Mammary epithelial cell (primary cell): Measurements from ENCODE around the gene ROR1.

ENCODE experiments used
- EZH2 ChIP-seq: IDR thresholded peaks from 2 replicates; pipeline ENCODE4 v1.6.1; 2012; ENCODE audit warnings: low read length, inconsistent platforms, borderline replicate concordance
- TF ChIP-seq, protein P1 (sequence below), 2 donors: IDR thresholded peaks in 1 of 2; conservative IDR thresholded peaks in 1 of 2; 2 replicates each; pipeline ENCODE4 v1.5.1; 2011 to 2012; ENCODE audit warnings: inconsistent platforms in 2 of 2, low read length in 2 of 2, mild to moderate bottlenecking in 2 of 2, control low read depth in 1 of 2, low read depth in 1 of 2; ENCODE audit not compliant: insufficient read depth in 1 of 2; ENCODE audit errors: extremely low read depth in 1 of 2

GRCh38 chr1:63901094-63901493 lies 127.3 kb downstream of the ROR1 start:
- TF ChIP-seq, protein P1, sequence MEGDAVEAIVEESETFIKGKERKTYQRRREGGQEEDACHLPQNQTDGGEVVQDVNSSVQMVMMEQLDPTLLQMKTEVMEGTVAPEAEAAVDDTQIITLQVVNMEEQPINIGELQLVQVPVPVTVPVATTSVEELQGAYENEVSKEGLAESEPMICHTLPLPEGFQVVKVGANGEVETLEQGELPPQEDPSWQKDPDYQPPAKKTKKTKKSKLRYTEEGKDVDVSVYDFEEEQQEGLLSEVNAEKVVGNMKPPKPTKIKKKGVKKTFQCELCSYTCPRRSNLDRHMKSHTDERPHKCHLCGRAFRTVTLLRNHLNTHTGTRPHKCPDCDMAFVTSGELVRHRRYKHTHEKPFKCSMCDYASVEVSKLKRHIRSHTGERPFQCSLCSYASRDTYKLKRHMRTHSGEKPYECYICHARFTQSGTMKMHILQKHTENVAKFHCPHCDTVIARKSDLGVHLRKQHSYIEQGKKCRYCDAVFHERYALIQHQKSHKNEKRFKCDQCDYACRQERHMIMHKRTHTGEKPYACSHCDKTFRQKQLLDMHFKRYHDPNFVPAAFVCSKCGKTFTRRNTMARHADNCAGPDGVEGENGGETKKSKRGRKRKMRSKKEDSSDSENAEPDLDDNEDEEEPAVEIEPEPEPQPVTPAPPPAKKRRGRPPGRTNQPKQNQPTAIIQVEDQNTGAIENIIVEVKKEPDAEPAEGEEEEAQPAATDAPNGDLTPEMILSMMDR (conservative IDR thresholded peaks at IDR 0.05 in 1 of 2, IDR thresholded peaks at IDR 0.05 in 1 of 2; ENCODE audit: extremely low read depth in 1 of 2, insufficient read depth in 1 of 2, low read depth in 1 of 2, low read length in 2 of 2): no peak
- TF ChIP-seq EZH2: no peak
